Esophagus muscularis mucosa (tissue), 4 donors: Measurements from ENCODE around the gene NPY4R2.
"Not testable (repeated sequence)": the region's sequence is repeated elsewhere in the genome, so short reads cannot be mapped to it uniquely, and the experiment has no call there.

Experiments
- CTCF ChIP-seq, 3 experiments: fragments of 200-600 bp in 2 of 3; fragments of 450-650 bp in 1 of 3; sonication (generic) in 2 of 3; IDR thresholded peaks; one replicate each; pipeline ENCODE4 v1.5.1; 2017 to 2019; ENCODE audit warnings: antibody characterized with exemption in 3 of 3, mild to moderate bottlenecking in 2 of 3, moderate library complexity in 1 of 3
- EP300 ChIP-seq: sonication (generic); formaldehyde crosslinking; IDR thresholded peaks from one replicate; pipeline ENCODE4 v1.6.1; 2017; ENCODE audit warnings: antibody characterized with exemption
- POLR2A ChIP-seq: fragments of 450-650 bp; IDR thresholded peaks from one replicate; pipeline ENCODE4 v1.6.1; 2017; ENCODE audit warnings: antibody characterized with exemption, moderate library complexity, mild to moderate bottlenecking, low read depth

GRCh38 chr10:47928225-47928624 lies 9.8 kb downstream of the NPY4R2 start:
- not testable (repeated sequence) for TF ChIP-seq CTCF (IDR thresholded peaks at IDR 0.05); EP300; POLR2A
